Trophoblast cell (in vitro differentiated cells and primary cell): Measurements from ENCODE around the gene DXO.
"Not testable (repeated sequence)": the region's sequence is repeated elsewhere in the genome, so short reads cannot be mapped to it uniquely, and the experiment has no call there.

ENCODE experiments used
- DNase-seq, 2 donors: peaks; one replicate each; pipeline ENCODE4 v3.0.0-alpha.2; 2016
- H2AFZ ChIP-seq: 2 replicates; pipeline ENCODE4 v1.6.1; 2013; ENCODE audit warnings: low read length, moderate library complexity, mild to moderate bottlenecking; ENCODE audit not compliant: insufficient read depth, poor library complexity
- H2AK5ac ChIP-seq: 2 replicates; pipeline ENCODE4 v1.6.1; 2013; ENCODE audit warnings: mild to moderate bottlenecking, low read length
- H2BK120ac ChIP-seq: 2 replicates; pipeline ENCODE4 v1.6.1; 2013; ENCODE audit warnings: low read length, mild to moderate bottlenecking, moderate library complexity; ENCODE audit not compliant: insufficient read depth, poor library complexity
- H2BK12ac ChIP-seq: 2 replicates; pipeline ENCODE4 v1.6.1; 2013; ENCODE audit warnings: mild to moderate bottlenecking, low read length, moderate library complexity
- H2BK5ac ChIP-seq: 2 replicates; pipeline ENCODE4 v1.6.1; 2013; ENCODE audit warnings: low read length, low read depth, moderate library complexity, mild to moderate bottlenecking; ENCODE audit not compliant: poor library complexity
- H3K14ac ChIP-seq: 2 replicates; pipeline ENCODE4 v1.6.1; 2013; ENCODE audit warnings: mild to moderate bottlenecking, low read length
- H3K18ac ChIP-seq: 2 replicates; pipeline ENCODE4 v1.6.1; 2013; ENCODE audit warnings: mild to moderate bottlenecking, low read length
- H3K23ac ChIP-seq: 2 replicates; pipeline ENCODE4 v1.6.1; 2013; ENCODE audit warnings: low read length
- H3K27ac ChIP-seq: 2 replicates; pipeline ENCODE4 v1.5.1; 2013; ENCODE audit warnings: low read depth, mild to moderate bottlenecking, inconsistent platforms, low read length, moderate library complexity
- H3K27me3 ChIP-seq: 2 replicates; pipeline ENCODE4 v1.6.1; 2013; ENCODE audit warnings: inconsistent platforms, mild to moderate bottlenecking, low read length, moderate library complexity; ENCODE audit not compliant: insufficient read depth
- H3K36me3 ChIP-seq, 2 experiments: 1 replicate in 1 of 2; 2 replicates in 1 of 2; pipeline ENCODE4 v1.6.1; 2013; ENCODE audit warnings: low read length in 2 of 2, mild to moderate bottlenecking in 2 of 2, moderate library complexity in 1 of 2; ENCODE audit not compliant: insufficient read depth in 2 of 2, control insufficient read depth in 1 of 2
- H3K4ac ChIP-seq: 2 replicates; pipeline ENCODE4 v1.6.1; 2013; ENCODE audit warnings: low read depth, mild to moderate bottlenecking, low read length, moderate library complexity
- H3K4me1 ChIP-seq, 2 experiments: 1 replicate in 1 of 2; 2 replicates in 1 of 2; pipeline ENCODE4 v1.6.1; 2013; ENCODE audit warnings: low read length in 2 of 2, mild to moderate bottlenecking in 2 of 2, moderate library complexity in 1 of 2; ENCODE audit not compliant: insufficient read depth in 2 of 2, control insufficient read depth in 1 of 2
- H3K4me2 ChIP-seq: 2 replicates; pipeline ENCODE4 v1.6.1; 2013; ENCODE audit warnings: inconsistent platforms, mild to moderate bottlenecking, low read length, moderate library complexity
- H3K4me3 ChIP-seq: 2 replicates; pipeline ENCODE4 v1.5.1; 2013; ENCODE audit warnings: mild to moderate bottlenecking, low read depth, low read length, inconsistent platforms
- H3K79me1 ChIP-seq: one replicate; pipeline ENCODE4 v1.6.1; 2013; ENCODE audit warnings: low read length
- H3K79me2 ChIP-seq: 2 replicates; pipeline ENCODE4 v1.6.1; 2013; ENCODE audit warnings: low read length, mild to moderate bottlenecking; ENCODE audit not compliant: control insufficient read depth, insufficient read depth, poor library complexity
- H3K9ac ChIP-seq: 2 replicates; pipeline ENCODE4 v1.6.1; 2013; ENCODE audit warnings: mild to moderate bottlenecking, low read length
- H3K9me3 ChIP-seq: 2 replicates; pipeline ENCODE4 v1.6.1; 2013; ENCODE audit warnings: low read depth, mild to moderate bottlenecking, control low read depth, inconsistent platforms, low read length; ENCODE audit not compliant: insufficient read depth
- H4K12ac ChIP-seq: 2 replicates; pipeline ENCODE4 v1.6.1; 2013; ENCODE audit warnings: low read depth, mild to moderate bottlenecking, low read length, moderate library complexity
- H4K8ac ChIP-seq: 2 replicates; pipeline ENCODE4 v1.6.1; 2013; ENCODE audit warnings: low read depth, mild to moderate bottlenecking, low read length, moderate library complexity
- H4K91ac ChIP-seq: one replicate; pipeline ENCODE4 v1.6.1; 2013; ENCODE audit warnings: low read depth, mild to moderate bottlenecking, low read length, moderate library complexity
- WGBS: extraction: QIAGEN DNeasy Blood & Tissue Kit; methylation state at CpG from one replicate; pipeline ENCODE4 v1.1.7; 2013; ENCODE audit warnings: missing lambda C conversion rate; ENCODE audit not compliant: insufficient read length, insufficient coverage; ENCODE audit errors: extremely low coverage; 5-methylcytosine and 5-hydroxymethylcytosine counted together

DXO gene

DNA sequence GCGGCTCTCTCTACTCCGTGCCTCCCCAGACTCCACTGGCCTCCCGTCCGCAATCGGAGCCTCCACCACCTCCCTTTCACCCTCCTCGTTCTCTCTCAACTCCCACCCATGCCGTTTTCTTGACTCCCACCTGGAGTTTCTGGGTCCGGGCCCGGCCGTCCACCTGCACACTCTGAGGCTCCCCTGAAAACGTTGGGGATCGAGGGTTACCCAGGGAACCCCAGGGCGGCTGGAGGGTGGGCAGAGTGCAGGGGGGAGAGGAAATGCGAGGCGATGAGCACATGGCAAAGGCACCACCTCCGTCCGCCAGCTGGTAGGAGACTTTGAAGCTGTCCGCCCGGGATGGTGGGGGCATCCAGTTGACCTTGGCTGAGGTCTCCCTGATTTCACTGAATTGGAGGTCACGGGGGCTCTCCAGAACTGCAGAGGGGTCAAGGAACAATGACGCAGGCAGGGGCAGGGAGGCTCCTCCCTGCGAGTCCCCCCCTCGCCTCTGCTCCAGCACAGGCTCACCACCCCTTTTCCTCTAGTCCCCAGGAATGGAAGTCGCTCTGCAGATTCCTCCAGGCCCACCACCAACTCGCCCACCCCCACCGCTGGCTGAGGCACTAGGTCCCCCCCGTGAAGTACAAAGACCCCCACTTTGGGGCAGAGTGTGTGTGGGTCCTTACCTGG lies 39.1 kb upstream of the DXO start:
- not testable (repeated sequence) for H3K27me3 ChIP-seq, H3K23ac ChIP-seq, H2BK12ac ChIP-seq, H2BK120ac ChIP-seq, H3K79me1 ChIP-seq, H3K18ac ChIP-seq, H2AFZ ChIP-seq, H3K27ac ChIP-seq, H3K4me3 ChIP-seq, H3K9me3 ChIP-seq, H2BK5ac ChIP-seq, H2AK5ac ChIP-seq, H4K91ac ChIP-seq, H4K8ac ChIP-seq, H3K79me2 ChIP-seq, DNase-seq, H3K14ac ChIP-seq, H3K4me1 ChIP-seq, H4K12ac ChIP-seq, H3K36me3 ChIP-seq, H3K4me2 ChIP-seq, H3K4ac ChIP-seq, H3K9ac ChIP-seq
- WGBS: no CpG with 5 or more reads among the region's 27 CpGs

DNA sequence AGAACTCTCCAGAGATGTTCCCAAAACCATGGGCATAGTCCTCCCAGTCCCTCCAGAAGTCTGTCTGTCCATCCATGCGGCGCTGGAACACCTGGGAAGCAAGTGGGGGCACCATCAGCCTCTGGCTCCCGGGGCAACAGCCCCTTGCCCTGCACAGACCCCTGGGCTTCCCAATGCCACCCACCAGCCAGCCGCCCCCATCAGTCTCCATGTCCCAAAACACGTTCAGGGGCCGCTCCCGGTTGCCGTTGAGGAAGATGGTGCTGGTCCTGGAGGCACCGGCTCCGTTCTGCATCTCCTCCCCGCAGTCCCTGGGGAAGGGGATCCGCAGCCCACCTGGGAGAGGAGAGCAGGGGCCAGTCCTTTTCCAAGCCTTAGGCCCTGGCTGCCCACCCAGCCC lies 37.6 kb upstream of the DXO start:
- H3K79me2 ChIP-seq, H3K14ac ChIP-seq, H2AK5ac ChIP-seq, H3K4me2 ChIP-seq, H3K27ac ChIP-seq, H2BK120ac ChIP-seq, H3K9ac ChIP-seq, H3K27me3 ChIP-seq, H3K4me3 ChIP-seq, H3K79me1 ChIP-seq, H4K12ac ChIP-seq, H3K18ac ChIP-seq, H4K91ac ChIP-seq, H3K4ac ChIP-seq, H3K36me3 ChIP-seq, H2BK12ac ChIP-seq, H3K23ac ChIP-seq, H2AFZ ChIP-seq, H2BK5ac ChIP-seq, H3K9me3 ChIP-seq, H4K8ac ChIP-seq, DNase-seq, H3K4me1 ChIP-seq: not testable (repeated sequence)
- no CpG with 5 or more reads among the region's 12 CpGs for WGBS

DNA sequence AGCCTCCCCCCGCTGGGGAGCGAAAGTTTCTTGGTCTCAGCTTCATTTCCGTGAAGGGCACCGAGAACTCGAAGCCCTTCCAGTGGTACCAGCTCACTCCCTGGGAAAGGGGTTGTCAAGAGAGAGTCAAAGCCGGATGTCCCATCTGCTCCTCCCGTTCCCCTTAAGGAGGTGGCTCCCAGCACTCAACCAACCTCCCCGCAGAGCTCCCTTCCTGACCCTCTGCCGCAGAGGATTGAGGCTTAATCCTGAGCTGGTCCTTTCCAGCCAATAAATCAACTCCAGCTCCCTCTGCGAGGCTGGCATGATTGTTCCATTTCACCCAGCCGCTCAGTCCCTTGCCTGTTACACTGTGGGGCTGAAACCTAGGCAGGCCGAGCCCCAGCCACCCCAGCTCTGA lies 36.7 kb upstream of the DXO start:
- H3K4me1 ChIP-seq, H3K4me3 ChIP-seq, H2AFZ ChIP-seq, H3K18ac ChIP-seq, H3K9me3 ChIP-seq, H3K27ac ChIP-seq, H3K79me1 ChIP-seq, H3K36me3 ChIP-seq, H2BK120ac ChIP-seq, H4K12ac ChIP-seq, H3K27me3 ChIP-seq, H4K91ac ChIP-seq, H3K79me2 ChIP-seq, H2BK12ac ChIP-seq, H3K4ac ChIP-seq, H3K9ac ChIP-seq, H3K4me2 ChIP-seq, H2AK5ac ChIP-seq, H3K14ac ChIP-seq, H4K8ac ChIP-seq, H3K23ac ChIP-seq, H2BK5ac ChIP-seq, DNase-seq: not testable (repeated sequence)
- WGBS: no CpG with 5 or more reads among the region's 12 CpGs

DNA sequence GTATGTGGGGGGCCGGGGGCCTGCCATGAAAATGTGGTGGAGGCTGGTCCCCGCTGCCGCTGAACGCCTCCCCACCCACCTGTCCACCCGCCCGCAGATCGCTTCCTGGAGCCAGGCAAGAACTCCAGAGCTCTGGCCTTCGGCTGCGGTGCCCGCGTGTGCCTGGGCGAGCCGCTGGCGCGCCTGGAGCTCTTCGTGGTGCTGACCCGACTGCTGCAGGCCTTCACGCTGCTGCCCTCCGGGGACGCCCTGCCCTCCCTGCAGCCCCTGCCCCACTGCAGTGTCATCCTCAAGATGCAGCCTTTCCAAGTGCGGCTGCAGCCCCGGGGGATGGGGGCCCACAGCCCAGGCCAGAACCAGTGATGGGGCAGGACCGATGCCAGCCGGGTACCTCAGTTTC lies 36.1 kb upstream of the DXO start:
- not testable (repeated sequence) for H3K23ac ChIP-seq, H3K14ac ChIP-seq, H3K9me3 ChIP-seq, H3K9ac ChIP-seq, H4K91ac ChIP-seq, H3K27ac ChIP-seq, H3K18ac ChIP-seq, H2AK5ac ChIP-seq, H2BK120ac ChIP-seq, H3K4me3 ChIP-seq, H2AFZ ChIP-seq, H4K8ac ChIP-seq, H2BK5ac ChIP-seq, H4K12ac ChIP-seq, H3K79me2 ChIP-seq, H3K36me3 ChIP-seq, H3K27me3 ChIP-seq, H3K79me1 ChIP-seq, H3K4me2 ChIP-seq, H3K4ac ChIP-seq, H3K4me1 ChIP-seq, H2BK12ac ChIP-seq, DNase-seq
- WGBS: no CpG with 5 or more reads among the region's 24 CpGs
